ENCODE measurements around the gene ACVR2A.

- TF ChIP-seq, protein P1, sequence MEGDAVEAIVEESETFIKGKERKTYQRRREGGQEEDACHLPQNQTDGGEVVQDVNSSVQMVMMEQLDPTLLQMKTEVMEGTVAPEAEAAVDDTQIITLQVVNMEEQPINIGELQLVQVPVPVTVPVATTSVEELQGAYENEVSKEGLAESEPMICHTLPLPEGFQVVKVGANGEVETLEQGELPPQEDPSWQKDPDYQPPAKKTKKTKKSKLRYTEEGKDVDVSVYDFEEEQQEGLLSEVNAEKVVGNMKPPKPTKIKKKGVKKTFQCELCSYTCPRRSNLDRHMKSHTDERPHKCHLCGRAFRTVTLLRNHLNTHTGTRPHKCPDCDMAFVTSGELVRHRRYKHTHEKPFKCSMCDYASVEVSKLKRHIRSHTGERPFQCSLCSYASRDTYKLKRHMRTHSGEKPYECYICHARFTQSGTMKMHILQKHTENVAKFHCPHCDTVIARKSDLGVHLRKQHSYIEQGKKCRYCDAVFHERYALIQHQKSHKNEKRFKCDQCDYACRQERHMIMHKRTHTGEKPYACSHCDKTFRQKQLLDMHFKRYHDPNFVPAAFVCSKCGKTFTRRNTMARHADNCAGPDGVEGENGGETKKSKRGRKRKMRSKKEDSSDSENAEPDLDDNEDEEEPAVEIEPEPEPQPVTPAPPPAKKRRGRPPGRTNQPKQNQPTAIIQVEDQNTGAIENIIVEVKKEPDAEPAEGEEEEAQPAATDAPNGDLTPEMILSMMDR (IDR thresholded peaks at IDR 0.05), result no peak
- no peak for TF ChIP-seq POLR2A (IDR thresholded peaks at IDR 0.05)
Measured at GRCh38 chr2:147939313-147939712, 94.5 kb downstream of the ACVR2A start.

Measured in testis (tissue), 2 donors.